GM10248 (cell line): ENCODE data around the gene PRADC1.

ENCODE experiments used
- CTCF ChIA-PET: fragments of 300-600 bp; sonication (Branson Sonifier 250); formaldehyde crosslinking; extraction: SDS; loops from one replicate; lab custom pipeline; 2021; ENCODE audit warnings: antibody characterized with exemption; lab: Yijun Ruan, JAX
- POLR2A ChIA-PET: fragments of 350-650 bp; sonication (Branson Sonifier 250); formaldehyde crosslinking; extraction: SDS; loops from one replicate; lab custom pipeline; 2020; ENCODE audit warnings: antibody characterized with exemption; lab: Yijun Ruan, JAX
- DNase-seq: peaks from one replicate; pipeline ENCODE4 v3.0.0; 2012; ENCODE audit errors: extremely low spot score
- CTCF ChIP-seq: IDR thresholded peaks from 2 replicates; pipeline ENCODE4 v1.5.1; 2012; ENCODE audit warnings: mild to moderate bottlenecking, low read depth; ENCODE audit errors: extremely low read depth, missing control alignments, control extremely low read depth

PRADC1 gene

GRCh38 chr2:73212448-73213176 is 20.4 kb downstream of the PRADC1 start:
- peak; percentile 85 for DNase-seq
- peak; percentile 94 for TF ChIP-seq CTCF
- ChIA-PET POLR2A (interaction anchor here (0.6 to 1.1 kb wide), 3 partner anchors 20 to 173 kb away, joined by 3 to 5 read pairs (median 4); partner anchors contain the start of genes ALMS1, CCT7 and PRADC1), CTCF (interaction anchor here (0.7 to 7.6 kb wide), 48 partner anchors 8 to 383 kb away, joined by 3 to 89 read pairs (median 5); partner anchors contain the start of genes CCT7, NOTO, PRADC1 and SFXN5)

- ChIA-PET POLR2A (interaction anchor here (1.1 kb wide), 1 partner anchor 22 kb away, joined by 5 read pairs; the partner anchor contains the start of gene CCT7), CTCF (interaction anchor here (0.7 to 7.6 kb wide), 44 partner anchors 8 to 382 kb away, joined by 3 to 89 read pairs (median 5); partner anchors contain the start of genes CCT7, NOTO, PRADC1 and SFXN5)
- no peak for TF ChIP-seq CTCF
- no peak for DNase-seq
Measured at GRCh38 chr2:73212098-73212447, 21.0 kb downstream of the PRADC1 start.

GRCh38 chr2:73210696-73211095 is 22.3 kb downstream of the PRADC1 start:
- ChIA-PET POLR2A (interaction anchor here (0.5 to 0.8 kb wide), 2 partner anchors 23 to 31 kb away, joined by 3 to 4 read pairs; partner anchors contain the start of gene PRADC1), CTCF (interaction anchor here (0.9 to 7.6 kb wide), 7 partner anchors 10 to 323 kb away, joined by 3 to 89 read pairs (median 4); partner anchors contain the start of genes CCT7, PRADC1 and SFXN5)
- no peak for DNase-seq
- no peak for TF ChIP-seq CTCF

DNA sequence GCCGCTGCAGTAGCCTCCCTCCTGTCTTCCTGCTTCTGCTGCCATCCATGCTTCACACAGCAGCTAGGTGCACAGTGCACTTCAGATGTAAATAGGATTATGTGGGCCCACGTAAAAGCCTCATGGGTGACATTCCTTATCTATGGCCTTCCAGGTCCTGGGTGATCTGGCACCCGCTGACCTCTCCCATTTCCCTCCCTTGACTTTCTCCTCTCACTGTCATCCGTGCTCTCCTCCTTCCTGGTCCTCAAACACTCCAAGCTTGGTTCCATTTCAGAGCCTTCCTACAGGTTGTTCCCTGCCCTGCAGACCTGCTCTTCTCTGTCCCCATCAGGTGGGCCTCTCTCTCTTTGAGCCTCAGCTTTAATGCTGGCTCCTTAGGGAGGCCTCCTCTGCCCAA is 23.0 kb downstream of the PRADC1 start:
- no peak for DNase-seq
- ChIA-PET POLR2A (interaction anchor here (0.8 kb wide), 1 partner anchor 23 kb away, joined by 3 read pairs; the partner anchor contains the start of gene PRADC1), CTCF (interaction anchor here (0.9 to 7.6 kb wide), 8 partner anchors 9 to 322 kb away, joined by 3 to 89 read pairs (median 4); partner anchors contain the start of genes CCT7, PRADC1 and SFXN5)
- TF ChIP-seq CTCF: no peak

DNA sequence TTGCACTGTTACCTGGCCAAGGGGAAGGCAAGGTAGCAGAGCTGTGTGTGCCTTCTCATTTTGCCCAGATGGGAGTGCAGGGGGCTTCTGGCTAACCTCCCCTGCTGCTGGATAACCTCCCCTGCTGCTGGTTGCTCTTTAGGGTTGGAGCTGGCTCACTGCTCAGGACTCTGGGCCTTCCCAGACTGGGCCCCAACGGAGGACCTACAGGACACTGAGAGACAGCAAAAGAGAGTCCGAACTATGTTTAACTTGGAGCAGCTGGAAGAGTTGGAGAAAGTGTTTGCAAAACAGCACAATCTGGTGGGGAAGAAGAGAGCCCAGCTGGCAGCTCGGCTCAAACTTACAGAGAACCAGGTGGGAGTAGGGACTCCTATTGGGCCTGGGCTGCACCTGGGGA is 24.8 kb downstream of the PRADC1 start:
- ChIA-PET POLR2A (no interaction called here), CTCF (interaction anchor here (1.1 to 7.6 kb wide), 4 partner anchors 17 to 123 kb away, joined by 3 to 82 read pairs (median 5); no protein-coding TSS in a partner anchor)
- no peak for DNase-seq
- no peak for TF ChIP-seq CTCF

DNA sequence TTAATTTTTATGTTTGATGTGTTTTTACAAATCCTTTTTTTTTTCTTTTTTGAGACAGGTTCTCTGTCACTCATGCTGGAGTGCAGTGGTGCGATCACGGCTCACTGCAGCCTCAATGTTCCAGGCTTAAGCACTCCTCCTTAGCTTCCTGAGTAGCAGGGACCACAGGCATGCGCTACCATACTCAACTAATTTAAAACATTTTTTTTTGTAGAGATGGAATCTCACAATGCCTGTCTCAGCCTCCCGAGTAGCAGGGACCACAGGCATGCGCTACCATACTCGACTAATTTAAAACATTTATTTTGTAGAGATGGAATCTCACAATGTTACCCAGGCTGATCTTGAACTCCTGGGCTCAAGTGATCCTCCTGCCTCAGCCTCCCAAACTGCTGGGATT is 27.4 kb downstream of the PRADC1 start:
- ChIA-PET POLR2A (no interaction called here), CTCF (interaction anchor here (1.2 kb wide), 1 partner anchor 29 kb away, joined by 5 read pairs; no protein-coding TSS in a partner anchor)
- no peak for DNase-seq
- TF ChIP-seq CTCF: no peak
